GM13976 (cell line): ENCODE measurements around the gene PAPPA.

ENCODE experiments used
- DNase-seq: peaks from one replicate; pipeline ENCODE4 v3.0.0; 2012; ENCODE audit warnings: low spot score
- CTCF ChIP-seq: IDR thresholded peaks from 2 replicates; pipeline ENCODE4 v1.5.1; 2012; ENCODE audit warnings: borderline replicate concordance, mild to moderate bottlenecking; ENCODE audit not compliant: insufficient read depth; ENCODE audit errors: extremely low read depth, missing control alignments, control extremely low read depth
- in situ Hi-C: fragments of 300-500 bp; cut with MboI; formaldehyde crosslinking; loops from one replicate; pipeline ENCODE4 v1.12.0; 2022; ENCODE audit warnings: low sequenced_read_pairs, mixed read lengths, inconsistent platforms; ENCODE audit not compliant: unreplicated experiment

PAPPA gene

GRCh38 chr9:116387934-116388698, 234.5 kb downstream of the PAPPA start:
- no peak for TF ChIP-seq CTCF
- in situ Hi-C loops = no loop called here
- DNase-seq = no peak

GRCh38 chr9:116389541-116390302, 236.1 kb downstream of the PAPPA start:
- no peak for DNase-seq
- in situ Hi-C loops = no loop called here
- TF ChIP-seq CTCF = no peak

- DNase-seq = peak; percentile 36
- in situ Hi-C loops = no loop called here
- TF ChIP-seq CTCF = no peak
Measured at GRCh38 chr9:116390303-116391228, 237.0 kb downstream of the PAPPA start.

- in situ Hi-C loops = no loop called here
- no peak for DNase-seq
Measured at GRCh38 chr9:116391306-116391900, 237.8 kb downstream of the PAPPA start.

GRCh38 chr9:116393198-116393597, 239.6 kb downstream of the PAPPA start:
- DNase-seq = no peak
- in situ Hi-C loops = no loop called here
- TF ChIP-seq CTCF = no peak

More at GRCh38 chr9:116391306-116391900, 237.8 kb downstream of the PAPPA start:
- TF ChIP-seq CTCF = no peak

GRCh38 chr9:116394070-116394469, 240.5 kb downstream of the PAPPA start:
- DNase-seq = no peak
- no peak for TF ChIP-seq CTCF
- in situ Hi-C loops = no loop called here
